CD4-positive, alpha-beta T cell treated with Interferon alpha-2 for 1 hour (primary cell): ENCODE measurements around the gene CEP170.
A peak's percentile ranks its signal among the peaks of the same experiment; 100 is the strongest.

ENCODE experiments used
- DNase-seq, 2 donors: peaks; one replicate each; pipeline ENCODE4 v3.0.0-alpha.2; 2020 to 2022

CEP170 gene

GRCh38 chr1:243254927-243255790 is at the start of gene CEP170:
Gene CEP170 (minus strand): TSS chr1:243255281. CDS start chr1:243225280, 30,001 bp downstream.
- DNase-seq: peak; percentile 90

GRCh38 chr1:243301059-243301458 is 46.0 kb upstream of the CEP170 start:
- DNase-seq: no peak

- DNase-seq: no peak
These were observed 44.0 kb upstream of the CEP170 start for GRCh38 chr1:243299069-243299468.

GRCh38 chr1:243294723-243295121 is 39.6 kb upstream of the CEP170 start:
- no peak for DNase-seq

- DNase-seq: no peak
These were observed 39.1 kb upstream of the CEP170 start for GRCh38 chr1:243293941-243294722.

- DNase-seq: no peak
These were observed 37.0 kb upstream of the CEP170 start for GRCh38 chr1:243292117-243292516.

- DNase-seq: no peak
These were observed 36.2 kb upstream of the CEP170 start for GRCh38 chr1:243291292-243291691.

GRCh38 chr1:243288062-243288461 is 33.0 kb upstream of the CEP170 start:
- no peak for DNase-seq

GRCh38 chr1:243287652-243288051 is 32.6 kb upstream of the CEP170 start:
- peak; percentile 17 to 25 for DNase-seq

- no peak for DNase-seq
These were observed 32.0 kb upstream of the CEP170 start for GRCh38 chr1:243287123-243287460.

GRCh38 chr1:243286409-243287122 is 31.5 kb upstream of the CEP170 start:
- no peak for DNase-seq

- DNase-seq: no peak
These were observed 26.6 kb upstream of the CEP170 start for GRCh38 chr1:243281672-243282071.

GRCh38 chr1:243280571-243281129 is 25.6 kb upstream of the CEP170 start:
- DNase-seq: no peak

GRCh38 chr1:243275316-243275715 is 20.2 kb upstream of the CEP170 start:
- DNase-seq: no peak

- DNase-seq: no peak
These were observed 18.9 kb upstream of the CEP170 start for GRCh38 chr1:243273945-243274344.

- no peak for DNase-seq
These were observed 18.4 kb upstream of the CEP170 start for GRCh38 chr1:243273506-243273905.

- no peak for DNase-seq
These were observed 17.3 kb upstream of the CEP170 start for GRCh38 chr1:243272401-243272800.

- DNase-seq: no peak
These were observed 16.9 kb upstream of the CEP170 start for GRCh38 chr1:243271996-243272395.

GRCh38 chr1:243270097-243270864 is 15.2 kb upstream of the CEP170 start:
- no peak for DNase-seq

- DNase-seq: no peak
These were observed 14.3 kb upstream of the CEP170 start for GRCh38 chr1:243269461-243269801.

GRCh38 chr1:243268751-243269460 is 13.8 kb upstream of the CEP170 start:
- no peak for DNase-seq
